GM13976 (cell line): ENCODE results near the gene HPCAL4.

Source experiments
- DNase-seq: peaks from one replicate; pipeline ENCODE4 v3.0.0; 2012; ENCODE audit warnings: low spot score
- in situ Hi-C: fragments of 300-500 bp; cut with MboI; formaldehyde crosslinking; loops from one replicate; pipeline ENCODE4 v1.12.0; 2022; ENCODE audit warnings: low sequenced_read_pairs, mixed read lengths, inconsistent platforms; ENCODE audit not compliant: unreplicated experiment
- TF ChIP-seq, protein P1 (sequence below): IDR thresholded peaks from 2 replicates; pipeline ENCODE4 v1.5.1; 2012; ENCODE audit warnings: borderline replicate concordance, mild to moderate bottlenecking; ENCODE audit not compliant: insufficient read depth; ENCODE audit errors: extremely low read depth, missing control alignments, control extremely low read depth

HPCAL4 gene

DNA sequence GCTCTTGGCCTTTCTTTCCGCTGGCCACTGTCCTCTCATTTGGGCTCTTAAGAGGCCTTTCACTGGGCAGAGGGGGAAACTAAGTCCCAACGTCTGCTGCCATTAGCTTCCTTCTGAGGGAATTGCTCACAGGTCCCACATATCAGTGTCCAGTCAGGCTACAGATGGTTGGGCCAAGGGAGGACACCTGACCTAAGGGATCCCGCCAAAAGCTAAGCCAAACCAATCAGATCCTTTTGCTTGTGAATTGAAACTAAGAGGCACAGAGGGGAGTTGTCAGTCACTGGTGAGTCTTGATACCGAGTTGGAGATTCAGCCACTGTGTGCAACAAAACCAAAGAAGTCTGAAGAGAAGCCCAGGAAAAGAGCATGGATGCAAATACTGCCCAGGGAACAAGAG, 13.6 kb downstream of the HPCAL4 start:
- DNase-seq = no peak
- TF ChIP-seq, protein P1, sequence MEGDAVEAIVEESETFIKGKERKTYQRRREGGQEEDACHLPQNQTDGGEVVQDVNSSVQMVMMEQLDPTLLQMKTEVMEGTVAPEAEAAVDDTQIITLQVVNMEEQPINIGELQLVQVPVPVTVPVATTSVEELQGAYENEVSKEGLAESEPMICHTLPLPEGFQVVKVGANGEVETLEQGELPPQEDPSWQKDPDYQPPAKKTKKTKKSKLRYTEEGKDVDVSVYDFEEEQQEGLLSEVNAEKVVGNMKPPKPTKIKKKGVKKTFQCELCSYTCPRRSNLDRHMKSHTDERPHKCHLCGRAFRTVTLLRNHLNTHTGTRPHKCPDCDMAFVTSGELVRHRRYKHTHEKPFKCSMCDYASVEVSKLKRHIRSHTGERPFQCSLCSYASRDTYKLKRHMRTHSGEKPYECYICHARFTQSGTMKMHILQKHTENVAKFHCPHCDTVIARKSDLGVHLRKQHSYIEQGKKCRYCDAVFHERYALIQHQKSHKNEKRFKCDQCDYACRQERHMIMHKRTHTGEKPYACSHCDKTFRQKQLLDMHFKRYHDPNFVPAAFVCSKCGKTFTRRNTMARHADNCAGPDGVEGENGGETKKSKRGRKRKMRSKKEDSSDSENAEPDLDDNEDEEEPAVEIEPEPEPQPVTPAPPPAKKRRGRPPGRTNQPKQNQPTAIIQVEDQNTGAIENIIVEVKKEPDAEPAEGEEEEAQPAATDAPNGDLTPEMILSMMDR = no peak
- in situ Hi-C loops = no loop called here

DNA sequence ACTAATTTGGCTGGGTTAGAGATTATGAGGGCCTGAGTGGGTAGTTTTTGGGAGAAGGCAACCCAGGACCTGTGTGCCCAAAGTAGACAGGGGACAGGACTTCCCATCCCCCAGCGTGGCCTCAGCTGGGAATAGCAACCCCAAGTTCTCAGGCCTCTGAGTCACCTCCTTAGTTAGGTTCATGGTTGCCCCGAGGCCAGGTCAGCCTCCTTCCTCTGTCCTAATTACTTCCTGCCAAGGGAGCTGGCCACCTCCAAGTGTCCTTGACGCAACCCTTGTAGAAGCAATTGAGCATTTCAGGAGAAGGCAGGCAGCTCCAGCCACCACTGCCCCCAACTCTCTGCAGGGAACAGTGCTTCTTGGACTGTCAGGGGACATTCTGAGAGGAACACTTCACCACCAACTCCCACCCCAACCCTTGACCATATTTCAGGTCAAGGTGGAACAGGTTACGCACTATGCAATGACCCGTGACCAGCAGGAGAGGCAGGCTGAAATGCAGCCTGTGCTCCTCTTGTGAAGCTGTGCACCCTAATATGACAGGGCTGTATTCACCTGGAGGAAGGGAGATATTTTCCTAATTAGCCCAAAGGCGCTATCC, 14.2 kb downstream of the HPCAL4 start:
- TF ChIP-seq, protein P1 = no peak
- in situ Hi-C loops = no loop called here
- DNase-seq = no peak

DNA sequence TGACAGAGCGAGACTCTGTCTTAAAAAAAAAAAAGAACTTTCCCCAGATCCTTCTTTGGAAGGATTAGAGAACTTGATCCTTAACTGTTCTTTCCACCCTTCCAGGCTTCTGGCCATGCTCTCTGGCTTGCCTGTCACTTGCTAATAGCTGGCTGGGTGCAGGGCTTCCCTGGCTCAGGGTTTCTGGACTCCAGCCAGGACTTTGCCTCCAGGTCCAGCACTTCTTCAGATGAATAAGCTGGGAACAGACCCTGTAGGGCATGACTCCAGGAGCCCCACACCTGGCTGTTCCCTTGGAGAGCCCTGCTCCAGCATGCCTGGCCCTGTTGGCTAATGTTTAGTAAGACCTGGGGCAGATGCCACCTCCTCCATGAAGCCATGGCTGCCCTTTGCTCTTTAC, 16.0 kb downstream of the HPCAL4 start:
- no peak for DNase-seq
- TF ChIP-seq, protein P1 = no peak
- in situ Hi-C loops = no loop called here

DNA sequence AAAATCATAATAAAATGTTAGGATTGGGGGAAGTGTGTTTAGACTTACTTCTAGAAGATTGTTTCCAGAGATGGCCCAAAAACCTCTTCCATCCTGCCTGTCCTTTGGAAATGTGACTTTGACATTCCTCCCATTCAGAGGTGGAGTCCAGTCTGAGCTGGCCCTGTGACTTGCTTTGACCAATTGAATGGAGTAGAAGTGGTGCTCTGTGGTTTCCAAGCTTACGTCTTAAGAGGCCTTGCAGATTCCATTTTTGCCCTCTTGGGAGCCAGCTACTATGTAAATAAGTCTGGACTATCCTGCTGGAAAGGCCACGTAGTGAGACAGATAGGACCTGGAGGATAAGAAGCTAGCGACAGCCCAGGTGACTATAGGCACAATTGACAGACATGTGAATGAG, 18.0 kb downstream of the HPCAL4 start:
- no peak for DNase-seq
- in situ Hi-C loops = no loop called here
- TF ChIP-seq, protein P1 = no peak

DNA sequence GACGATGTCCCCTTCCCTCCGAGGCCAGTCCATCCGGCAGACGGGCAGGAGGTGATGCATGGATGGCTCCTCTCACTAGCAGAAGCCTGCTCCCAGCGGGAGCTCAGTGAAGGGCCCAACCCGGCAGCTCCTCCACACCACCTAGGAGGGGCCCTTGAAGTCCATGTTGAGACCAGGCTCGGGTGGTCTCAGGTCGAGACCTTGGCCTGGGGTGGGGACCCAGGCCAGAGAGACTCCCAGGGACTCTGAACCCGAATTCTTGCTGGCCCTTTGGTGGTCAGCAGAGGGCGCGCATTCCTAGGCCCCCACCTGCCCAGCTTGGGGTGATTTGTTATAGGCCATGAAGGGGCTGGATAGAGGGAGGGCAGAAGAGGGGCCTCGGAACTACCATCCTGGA, 18.7 kb downstream of the HPCAL4 start:
- DNase-seq = peak; percentile 71
- in situ Hi-C loops = no loop called here

DNA sequence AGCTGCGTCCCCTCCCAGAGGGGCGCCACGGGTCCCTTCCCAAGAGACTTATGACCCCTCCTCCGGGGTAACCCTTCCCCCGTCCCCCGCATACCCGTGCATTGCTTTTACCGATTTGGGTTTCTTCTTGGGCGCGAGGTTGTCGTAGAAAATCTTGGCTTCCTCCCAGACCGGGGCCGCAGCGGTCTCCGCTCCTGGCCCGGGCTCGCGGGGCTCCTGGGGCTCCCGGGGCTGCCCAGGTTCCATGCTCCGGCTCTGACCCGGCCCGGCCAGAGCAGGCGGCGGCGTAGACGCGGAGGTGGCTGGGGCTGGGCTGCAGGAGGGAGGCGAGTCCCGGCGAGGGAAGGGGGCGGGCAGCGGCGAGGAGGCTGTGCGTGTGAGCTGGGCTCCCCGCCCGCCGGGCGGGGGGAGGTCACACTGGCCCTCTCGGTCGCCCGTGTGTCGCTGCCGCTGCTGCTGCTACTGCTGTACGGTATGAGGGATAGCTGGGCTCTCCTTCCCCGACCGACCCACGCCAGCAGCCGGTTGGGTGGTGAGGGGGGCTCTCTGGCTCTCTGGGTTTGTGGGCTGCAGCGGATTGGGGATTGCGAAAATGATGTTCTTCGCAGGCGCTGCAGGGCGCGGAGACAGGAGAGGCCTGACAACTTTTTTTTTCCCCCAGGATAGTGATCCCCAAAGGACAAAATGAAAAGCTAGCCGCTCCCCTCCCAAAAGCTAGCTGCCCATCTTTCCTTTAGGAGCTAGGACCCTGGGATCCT, 19.3 kb downstream of the HPCAL4 start, which contains the start of gene NT5C1A:
Gene NT5C1A, minus strand, starts transcription at position 315 of the 758 bp plus-strand sequence. Its CDS starts 69 bp downstream, at position 246.
- TF ChIP-seq, protein P1 = no peak
- DNase-seq = peak; percentile 78
- in situ Hi-C loops = no loop called here

More for the DNA sequence above, 18.7 kb downstream of the HPCAL4 start:
- TF ChIP-seq, protein P1 = peak; percentile 49
